Osteoblast (primary cell): ENCODE measurements around the gene LGI2. TPM values are rescaled to one million over a fixed set of nuclear protein-coding genes. Genes with fewer than 3 reads are reported as not detected.

Experiments used
- DNase-seq: peaks from one replicate; pipeline ENCODE4 v3.0.0; 2011; ENCODE audit warnings: low spot score, mixed read lengths; ENCODE audit not compliant: insufficient read length; ENCODE audit errors: missing footprints
- H2AFZ ChIP-seq: 2 replicates; pipeline ENCODE4 v1.6.0; 2011; ENCODE audit warnings: mild to moderate bottlenecking, low read length
- H3K27ac ChIP-seq: 2 replicates; pipeline ENCODE4 v1.5.1; 2011; ENCODE audit warnings: mild to moderate bottlenecking, low read depth, low read length, moderate library complexity
- H3K27me3 ChIP-seq: 2 replicates; pipeline ENCODE4 v1.6.0; 2012; ENCODE audit warnings: mild to moderate bottlenecking, control low read depth, inconsistent platforms, low read length, moderate library complexity; ENCODE audit not compliant: insufficient read depth
- H3K36me3 ChIP-seq: 2 replicates; pipeline ENCODE4 v1.5.1; 2011; ENCODE audit warnings: mild to moderate bottlenecking, low read length, control low read depth, moderate library complexity; ENCODE audit not compliant: insufficient read depth
- H3K4me1 ChIP-seq: 2 replicates; pipeline ENCODE4 v1.5.1; 2011; ENCODE audit warnings: mild to moderate bottlenecking, low read length, control low read depth, moderate library complexity; ENCODE audit not compliant: insufficient read depth
- H3K4me2 ChIP-seq: 2 replicates; pipeline ENCODE4 v1.6.0; 2011; ENCODE audit warnings: mild to moderate bottlenecking, low read length; ENCODE audit not compliant: insufficient read depth
- H3K4me3 ChIP-seq: fragments of 200-600 bp; sonication (generic); 3 replicates; pipeline ENCODE4 v1.5.1; 2012; ENCODE audit warnings: mild to moderate bottlenecking, low read length, inconsistent platforms; ENCODE audit not compliant: insufficient read depth
- H3K79me2 ChIP-seq: 2 replicates; pipeline ENCODE4 v1.6.0; 2012; ENCODE audit warnings: mild to moderate bottlenecking, low read length, control low read depth, inconsistent platforms; ENCODE audit not compliant: insufficient read depth
- H3K9me3 ChIP-seq: 2 replicates; pipeline ENCODE4 v1.5.1; 2011; ENCODE audit warnings: low read depth, low read length, control low read depth
- H4K20me1 ChIP-seq: 2 replicates; pipeline ENCODE4 v1.6.0; 2012; ENCODE audit warnings: mild to moderate bottlenecking, low read length, control low read depth; ENCODE audit not compliant: insufficient read depth
- total RNA-seq: library from RNA; depleted of rRNA; stranded (reverse); fragments of >200 nt; gene quantifications from 2 replicates; pipeline ENCODE4 v1.2.3, GENCODE V29; 2012
- TF ChIP-seq, protein P1 (sequence below): IDR thresholded peaks from 2 replicates; pipeline ENCODE4 v1.5.1; 2011; ENCODE audit warnings: mild to moderate bottlenecking, low read depth, low read length, moderate library complexity; ENCODE audit errors: extremely low read depth

The LGI2 gene
- total RNA-seq, 1 donor: under 0.01 TPM

DNA sequence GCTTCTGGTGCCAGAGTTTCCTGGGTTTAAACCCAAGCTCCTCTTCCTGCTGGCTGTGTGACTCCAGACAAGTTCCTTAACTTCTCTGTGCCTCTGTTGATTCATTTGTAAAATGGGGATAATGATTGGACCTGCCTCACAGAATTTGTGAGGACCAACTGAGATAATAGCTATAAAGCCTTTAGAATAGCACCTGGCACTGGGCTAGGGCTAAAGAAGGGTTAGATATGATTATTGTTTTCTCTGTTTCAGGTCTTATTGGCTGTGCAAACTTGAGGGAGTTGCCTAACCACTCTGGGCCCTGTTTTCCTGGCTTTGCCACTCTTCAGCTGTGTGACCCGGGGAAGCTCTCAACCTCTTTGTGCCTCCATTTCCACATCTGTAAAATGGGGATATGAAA is 37.8 kb downstream of the LGI2 start:
- no peak for DNase-seq
- Histone ChIP-seq H3K4me1 (no peaks in the 10 kb centered on the region), H3K79me2 (no peaks in the 10 kb centered on the region), H3K27ac (no peak overlapping the region), H3K27me3 (no peaks in the 10 kb centered on the region), H3K4me3 (no peak overlapping the region), H3K4me2 (no peak overlapping the region), H3K9me3 (no peaks in the 10 kb centered on the region), H2AFZ (no peak overlapping the region), H4K20me1 (no peaks in the 10 kb centered on the region), H3K36me3 (no peaks in the 10 kb centered on the region)
- TF ChIP-seq, protein P1, sequence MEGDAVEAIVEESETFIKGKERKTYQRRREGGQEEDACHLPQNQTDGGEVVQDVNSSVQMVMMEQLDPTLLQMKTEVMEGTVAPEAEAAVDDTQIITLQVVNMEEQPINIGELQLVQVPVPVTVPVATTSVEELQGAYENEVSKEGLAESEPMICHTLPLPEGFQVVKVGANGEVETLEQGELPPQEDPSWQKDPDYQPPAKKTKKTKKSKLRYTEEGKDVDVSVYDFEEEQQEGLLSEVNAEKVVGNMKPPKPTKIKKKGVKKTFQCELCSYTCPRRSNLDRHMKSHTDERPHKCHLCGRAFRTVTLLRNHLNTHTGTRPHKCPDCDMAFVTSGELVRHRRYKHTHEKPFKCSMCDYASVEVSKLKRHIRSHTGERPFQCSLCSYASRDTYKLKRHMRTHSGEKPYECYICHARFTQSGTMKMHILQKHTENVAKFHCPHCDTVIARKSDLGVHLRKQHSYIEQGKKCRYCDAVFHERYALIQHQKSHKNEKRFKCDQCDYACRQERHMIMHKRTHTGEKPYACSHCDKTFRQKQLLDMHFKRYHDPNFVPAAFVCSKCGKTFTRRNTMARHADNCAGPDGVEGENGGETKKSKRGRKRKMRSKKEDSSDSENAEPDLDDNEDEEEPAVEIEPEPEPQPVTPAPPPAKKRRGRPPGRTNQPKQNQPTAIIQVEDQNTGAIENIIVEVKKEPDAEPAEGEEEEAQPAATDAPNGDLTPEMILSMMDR: no peak

- Histone ChIP-seq H2AFZ (no peak overlapping the region), H3K27me3 (no peaks in the 10 kb centered on the region), H3K36me3 (no peaks in the 10 kb centered on the region), H3K4me2 (no peak overlapping the region), H3K4me3 (no peak overlapping the region), H3K79me2 (no peaks in the 10 kb centered on the region), H3K27ac (no peak overlapping the region), H4K20me1 (no peaks in the 10 kb centered on the region), H3K4me1 (no peaks in the 10 kb centered on the region), H3K9me3 (no peaks in the 10 kb centered on the region)
- TF ChIP-seq, protein P1: no peak
- peak; percentile 81 for DNase-seq
Observed at GRCh38 chr4:24991015-24991414, 39.7 kb downstream of the LGI2 start.

DNA sequence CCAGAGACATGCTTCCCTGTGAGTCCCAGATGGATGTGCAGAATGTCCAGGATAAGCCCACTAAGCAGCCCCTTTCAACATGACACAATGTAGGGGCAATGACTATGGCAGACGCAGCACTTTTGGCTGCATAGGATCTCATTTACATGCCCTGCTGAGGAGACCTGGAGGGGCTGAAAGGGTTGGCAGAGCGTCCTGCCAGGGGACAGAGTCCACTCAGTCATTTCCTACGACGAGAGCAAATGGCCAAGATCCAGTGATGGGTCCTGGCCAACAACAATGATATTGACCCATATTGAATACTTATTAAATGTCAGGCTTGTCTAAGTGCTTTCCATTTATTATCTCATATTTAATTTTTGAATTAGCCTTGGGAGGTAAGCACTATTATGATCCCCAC is 41.4 kb downstream of the LGI2 start:
- H4K20me1 ChIP-seq: no peaks in the 10 kb centered on the region
- H3K36me3 ChIP-seq: no peaks in the 10 kb centered on the region
- H3K79me2 ChIP-seq: no peaks in the 10 kb centered on the region
- no peak overlapping the region for H2AFZ ChIP-seq
- H3K9me3 ChIP-seq: no peaks in the 10 kb centered on the region
- no peak overlapping the region for H3K4me2 ChIP-seq
- peaks cover under 1% of the 10 kb centered on the region for H3K27me3 ChIP-seq
- no peaks in the 10 kb centered on the region for H3K4me1 ChIP-seq
- TF ChIP-seq, protein P1: no peak
- H3K27ac ChIP-seq: no peak overlapping the region
- H3K4me3 ChIP-seq: no peak overlapping the region
- DNase-seq: no peak

DNA sequence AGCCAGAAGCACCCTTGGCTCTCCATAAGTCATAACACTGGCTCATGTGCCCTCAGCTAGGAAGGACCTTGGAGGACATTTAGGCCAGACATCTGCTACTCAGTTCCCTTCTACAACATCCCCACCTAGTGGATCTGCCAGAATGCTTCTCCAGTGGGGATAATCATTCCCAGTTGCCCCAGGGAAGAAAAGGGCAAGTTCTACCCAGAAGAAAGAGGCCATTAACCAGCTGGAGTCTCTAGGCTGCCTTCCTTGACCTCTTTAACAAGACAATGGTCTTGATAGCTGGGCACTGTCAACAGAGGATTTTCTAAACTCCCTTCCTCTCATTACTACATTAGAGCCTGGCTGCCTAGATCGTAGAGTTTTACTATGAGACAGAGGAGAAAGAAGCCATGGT is 42.0 kb downstream of the LGI2 start:
- no peaks in the 10 kb centered on the region for H3K36me3 ChIP-seq
- no peaks in the 10 kb centered on the region for H3K9me3 ChIP-seq
- H3K27ac ChIP-seq: no peak overlapping the region
- H3K4me3 ChIP-seq: no peak overlapping the region
- H3K4me1 ChIP-seq: no peaks in the 10 kb centered on the region
- DNase-seq: peak; percentile 89
- no peak overlapping the region for H3K4me2 ChIP-seq
- no peaks in the 10 kb centered on the region for H3K79me2 ChIP-seq
- H3K27me3 ChIP-seq: peaks cover 4% of the 10 kb centered on the region
- no peak overlapping the region for H2AFZ ChIP-seq
- H4K20me1 ChIP-seq: no peaks in the 10 kb centered on the region
- TF ChIP-seq, protein P1: peak; percentile 70
